Endothelial cell of umbilical vein (primary cell): ENCODE results near the gene UFD1. TPM values are rescaled to one million over a fixed set of nuclear protein-coding genes. Genes with fewer than 3 reads are reported as not detected.

Experiments
- BruUV-seq: library from RNA; stranded (reverse); fragments of 400-500 nt; replicated peaks from 2 replicates; lab custom pipeline; 2021; lab: Mats Ljungman, UMichigan
- CTCF ChIA-PET: fragments of 300-600, 350-600 bp; sonication (Branson Sonifier 250); formaldehyde crosslinking; loops from one replicate; lab custom pipeline; 2021; ENCODE audit warnings: antibody characterized with exemption, inconsistent platforms; lab: Charles Lee
- POLR2A ChIA-PET: fragments of 300-600, 350-600 bp; sonication (Branson Sonifier 250); formaldehyde crosslinking; loops from one replicate; lab custom pipeline; 2021; ENCODE audit warnings: antibody characterized with exemption, inconsistent platforms; lab: Charles Lee
- DNase-seq: peaks from one replicate; pipeline ENCODE4 v3.0.0-alpha.2; 2011; ENCODE audit warnings: low read depth, low spot score
- FAIRE-seq: peaks from 2 replicates; lab custom pipeline; 2011; peaks lifted over from hg19 to GRCh38; lab: Jason Lieb, UNC
- H2AFZ ChIP-seq: 2 replicates; pipeline ENCODE4 v1.6.0; 2012; ENCODE audit warnings: low read depth, low read length, control low read depth, inconsistent platforms
- H3K27ac ChIP-seq: 2 replicates; pipeline ENCODE4 v1.5.1; 2011; ENCODE audit warnings: low read depth, mild to moderate bottlenecking, control low read depth, low read length, moderate library complexity; ENCODE audit not compliant: insufficient read depth
- H3K27me3 ChIP-seq, 2 experiments: 2 replicates each; pipeline versions ENCODE4 v1.6.0 to v1.6.1; 2011; ENCODE audit warnings: low read length in 2 of 2, mixed read lengths in 1 of 2; ENCODE audit not compliant: control insufficient read depth in 2 of 2, insufficient read depth in 2 of 2
- H3K36me3 ChIP-seq, 2 experiments: 2 replicates in 1 of 2; 3 replicates in 1 of 2; pipeline ENCODE4 v1.5.1; 2011; ENCODE audit warnings: low read length in 2 of 2, mild to moderate bottlenecking in 1 of 2, moderate library complexity in 1 of 2; ENCODE audit not compliant: control insufficient read depth in 2 of 2, insufficient read depth in 2 of 2; ENCODE audit errors: extremely low read depth in 1 of 2
- H3K4me1 ChIP-seq: 3 replicates; pipeline ENCODE4 v1.5.1; 2011; ENCODE audit warnings: mild to moderate bottlenecking, low read length; ENCODE audit not compliant: control insufficient read depth, insufficient read depth; ENCODE audit errors: extremely low read depth
- H3K4me2 ChIP-seq: 2 replicates; pipeline ENCODE4 v1.6.1; 2011; ENCODE audit warnings: low read length, control low read depth, mixed read lengths; ENCODE audit not compliant: insufficient read depth
- H3K4me3 ChIP-seq, 3 experiments: fragments of 200-600 bp in 1 of 3; sonication (generic), shearing (Covaris generic) in 1 of 3; replicated peaks in 1 of 3; 2 replicates each; pipeline ENCODE4 v1.5.1; 2011 to 2016; ENCODE audit warnings: control low read depth in 3 of 3, low read length in 3 of 3, mild to moderate bottlenecking in 2 of 3, inconsistent platforms in 1 of 3, low read depth in 1 of 3, moderate library complexity in 1 of 3; ENCODE audit not compliant: insufficient read depth in 1 of 3
- H3K79me2 ChIP-seq: 2 replicates; pipeline ENCODE4 v1.6.0; 2012; ENCODE audit warnings: low read length, inconsistent platforms; ENCODE audit not compliant: control insufficient read depth, insufficient read depth
- H3K9ac ChIP-seq: replicated peaks from 2 replicates; pipeline ENCODE3; 2011; ENCODE audit warnings: low read length, control low read depth; ENCODE audit not compliant: insufficient read depth; ENCODE audit errors: extremely low read depth
- H3K9me1 ChIP-seq: replicated peaks from 3 replicates; pipeline ENCODE4 v1.6.0; 2011; ENCODE audit warnings: mild to moderate bottlenecking, low read length; ENCODE audit not compliant: control insufficient read depth, insufficient read depth; ENCODE audit errors: extremely low read depth
- H3K9me3 ChIP-seq: replicated peaks from 2 replicates; pipeline ENCODE4 v1.5.1; 2012; ENCODE audit warnings: low read length, inconsistent platforms; ENCODE audit not compliant: control insufficient read depth, insufficient read depth
- H4K20me1 ChIP-seq: replicated peaks from 2 replicates; pipeline ENCODE3; 2011; ENCODE audit warnings: mild to moderate bottlenecking, low read length; ENCODE audit not compliant: control insufficient read depth, insufficient read depth; ENCODE audit errors: extremely low read depth
- EZH2 ChIP-seq: IDR thresholded peaks from 2 replicates; pipeline ENCODE4 v1.6.1; 2012; ENCODE audit warnings: borderline replicate concordance, low read depth, mild to moderate bottlenecking, moderate library complexity, low read length, inconsistent platforms; ENCODE audit not compliant: severe bottlenecking
- FOS ChIP-seq: IDR thresholded peaks from 2 replicates; pipeline ENCODE4 v1.6.1; 2011; ENCODE audit warnings: mild to moderate bottlenecking, low read length, moderate library complexity, borderline replicate concordance; ENCODE audit not compliant: insufficient read depth
- GATA2 ChIP-seq: IDR thresholded peaks from 2 replicates; pipeline ENCODE4 v1.7.0; 2011; ENCODE audit warnings: low read depth, mild to moderate bottlenecking, moderate library complexity, mixed read lengths, low read length; ENCODE audit not compliant: insufficient read length, insufficient read depth
- JUN ChIP-seq: IDR thresholded peaks from 2 replicates; pipeline ENCODE4 v1.6.1; 2011; ENCODE audit warnings: borderline replicate concordance, low read depth; ENCODE audit not compliant: insufficient read length, insufficient read depth
- MYC ChIP-seq: IDR thresholded peaks from one replicate; pipeline ENCODE4 v1.6.1; 2011; ENCODE audit warnings: mild to moderate bottlenecking, low read depth, low read length
- POLR2A ChIP-seq: IDR thresholded peaks from 2 replicates; pipeline ENCODE4 v1.6.1; 2012; ENCODE audit warnings: low read depth, mild to moderate bottlenecking, control low read depth, low read length
- POLR2AphosphoS5 ChIP-seq: IDR thresholded peaks from 2 replicates; pipeline ENCODE4 v1.6.1; 2012; ENCODE audit warnings: low read depth, mild to moderate bottlenecking, control low read depth, low read length, moderate library complexity; ENCODE audit not compliant: insufficient read depth
- dilution Hi-C: fragments of 300-500 bp; cut with MboI; formaldehyde crosslinking; loops from one replicate; pipeline ENCODE4 v1.15.0; 2019; ENCODE audit warnings: low sequenced_read_pairs; ENCODE audit not compliant: extremely low pct_ligation_motif_present
- intact Hi-C: fragments of 100-400 bp; cut with micrococcal nuclease; formaldehyde crosslinking; loops from one replicate; pipeline ENCODE4 v1.10.0; 2022
- polyA plus RNA-seq, 4 experiments: library from polyadenylated mRNA; depleted of rRNA in 3 of 4; stranded (reverse) in 3 of 4; unstranded in 1 of 4; fragments of >200 nt; gene quantifications; 2 replicates each; pipeline versions ENCODE4 v1.2.1 to v1.2.3, GENCODE V29; 2011 to 2012; ENCODE audit warnings: missing spikeins in 1 of 4
- total RNA-seq: library from RNA; stranded (reverse); gene quantifications from 2 replicates; pipeline ENCODE4 v1.2.3, GENCODE V29; 2021
- TF ChIP-seq, protein P1 (sequence below): IDR thresholded peaks from 2 replicates; pipeline ENCODE4 v1.6.1; 2011; ENCODE audit not compliant: insufficient read depth, insufficient read length
- TF ChIP-seq, protein P2 (sequence below), 2 donors: IDR thresholded peaks; 1 replicate in 1 of 2; 2 replicates in 1 of 2; pipeline ENCODE4 v1.5.1; 2011; ENCODE audit warnings: low read length in 2 of 2, mild to moderate bottlenecking in 2 of 2, moderate library complexity in 2 of 2, control low read depth in 1 of 2, inconsistent platforms in 1 of 2, low read depth in 1 of 2; ENCODE audit not compliant: insufficient read depth in 1 of 2; ENCODE audit errors: extremely low read depth in 1 of 2

The UFD1 gene
- total and polyA plus RNA-seq, 2 donors (not counting 3 experiments of a cell fraction or from before 2014, with no cell fraction given): 127 to 228 TPM

DNA sequence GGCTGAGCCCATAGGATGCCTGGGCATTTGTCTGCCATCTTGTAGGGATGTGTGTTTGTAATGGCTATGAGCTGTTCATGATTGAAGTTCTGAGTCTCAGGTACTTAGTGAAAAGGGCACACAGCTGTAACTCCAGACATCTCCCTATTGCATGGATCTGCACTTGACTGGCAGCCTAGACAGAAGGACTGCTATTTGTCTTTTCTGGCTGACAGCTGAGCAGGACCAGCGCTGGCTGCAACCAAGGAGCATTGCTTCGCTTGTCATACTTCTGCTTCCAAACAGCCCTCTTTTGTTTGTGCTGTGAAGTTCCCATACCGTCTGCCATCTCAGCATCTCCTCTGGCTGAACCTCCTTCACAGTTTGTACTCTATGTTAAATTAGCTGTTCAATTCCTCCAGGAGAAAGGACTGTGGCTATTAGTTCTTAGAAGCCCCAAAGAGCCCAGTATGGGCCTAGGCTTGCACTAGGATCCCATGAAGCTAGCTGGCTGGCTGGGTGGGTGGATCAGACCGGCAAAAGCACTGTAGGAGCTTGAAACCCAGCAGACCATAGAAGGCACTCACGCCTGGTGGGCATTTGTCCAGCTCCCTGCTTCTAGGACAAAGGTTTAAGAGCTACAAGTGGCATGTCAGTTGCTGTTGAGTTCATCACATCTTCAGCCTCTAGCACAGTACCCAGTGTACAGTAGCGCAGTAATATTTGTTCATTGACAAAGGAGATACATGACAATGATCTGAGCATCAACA lies 67.9 kb downstream of the UFD1 start:
- POLR2A ChIA-PET: no interaction called here
- Histone ChIP-seq H3K9me3 (no peaks in the 10 kb centered on the region), H3K36me3 (peaks cover 6 to 15% of the 10 kb centered on the region in 2 experiments), H3K9ac (no peak overlapping the region), H3K79me2 (peaks cover 50% of the 10 kb centered on the region), H3K27me3 (no peaks in the 10 kb centered on the region), H2AFZ (no peak overlapping the region), H4K20me1 (no peaks in the 10 kb centered on the region), H3K4me2 (no peak overlapping the region), H3K27ac (no peak overlapping the region), H3K4me3 (no peak overlapping the region), H3K4me1 (no peaks in the 10 kb centered on the region), H3K9me1 (no peaks in the 10 kb centered on the region)
- DNase-seq (no peak), FAIRE-seq (no peak)
- TF ChIP-seq POLR2AphosphoS5 (no peak), EZH2 (no peak), MYC (no peak), POLR2A (no peak), GATA2 (no peak), JUN (no peak), FOS (no peak)
- TF ChIP-seq, protein P1, sequence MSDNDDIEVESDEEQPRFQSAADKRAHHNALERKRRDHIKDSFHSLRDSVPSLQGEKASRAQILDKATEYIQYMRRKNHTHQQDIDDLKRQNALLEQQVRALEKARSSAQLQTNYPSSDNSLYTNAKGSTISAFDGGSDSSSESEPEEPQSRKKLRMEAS: no peak
- TF ChIP-seq, protein P2, sequence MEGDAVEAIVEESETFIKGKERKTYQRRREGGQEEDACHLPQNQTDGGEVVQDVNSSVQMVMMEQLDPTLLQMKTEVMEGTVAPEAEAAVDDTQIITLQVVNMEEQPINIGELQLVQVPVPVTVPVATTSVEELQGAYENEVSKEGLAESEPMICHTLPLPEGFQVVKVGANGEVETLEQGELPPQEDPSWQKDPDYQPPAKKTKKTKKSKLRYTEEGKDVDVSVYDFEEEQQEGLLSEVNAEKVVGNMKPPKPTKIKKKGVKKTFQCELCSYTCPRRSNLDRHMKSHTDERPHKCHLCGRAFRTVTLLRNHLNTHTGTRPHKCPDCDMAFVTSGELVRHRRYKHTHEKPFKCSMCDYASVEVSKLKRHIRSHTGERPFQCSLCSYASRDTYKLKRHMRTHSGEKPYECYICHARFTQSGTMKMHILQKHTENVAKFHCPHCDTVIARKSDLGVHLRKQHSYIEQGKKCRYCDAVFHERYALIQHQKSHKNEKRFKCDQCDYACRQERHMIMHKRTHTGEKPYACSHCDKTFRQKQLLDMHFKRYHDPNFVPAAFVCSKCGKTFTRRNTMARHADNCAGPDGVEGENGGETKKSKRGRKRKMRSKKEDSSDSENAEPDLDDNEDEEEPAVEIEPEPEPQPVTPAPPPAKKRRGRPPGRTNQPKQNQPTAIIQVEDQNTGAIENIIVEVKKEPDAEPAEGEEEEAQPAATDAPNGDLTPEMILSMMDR (IDR thresholded peaks at IDR 0.05; ENCODE audit: extremely low read depth in 1 of 2, insufficient read depth in 1 of 2, low read depth in 1 of 2, low read length in 2 of 2): no peak
- CTCF ChIA-PET: no interaction called here
- dilution Hi-C loops: no loop called here
- BruUV-seq: no TSS peak
- intact Hi-C loops: no loop called here
